ENCODE measurements around the gene PVR. TPM values are rescaled to one million over a fixed set of nuclear protein-coding genes. Genes with fewer than 3 reads are reported as not detected.
"Not testable (repeated sequence)": the region's sequence is repeated elsewhere in the genome, so short reads cannot be mapped to it uniquely, and the experiment has no call there.

Gene PVR
- total and polyA plus RNA-seq, 10 of the 15 experiments (the other 5 are each of a cell fraction or from before 2014, with no cell fraction given) = 0.07 to 4.0 (median 1.9) TPM

DNA sequence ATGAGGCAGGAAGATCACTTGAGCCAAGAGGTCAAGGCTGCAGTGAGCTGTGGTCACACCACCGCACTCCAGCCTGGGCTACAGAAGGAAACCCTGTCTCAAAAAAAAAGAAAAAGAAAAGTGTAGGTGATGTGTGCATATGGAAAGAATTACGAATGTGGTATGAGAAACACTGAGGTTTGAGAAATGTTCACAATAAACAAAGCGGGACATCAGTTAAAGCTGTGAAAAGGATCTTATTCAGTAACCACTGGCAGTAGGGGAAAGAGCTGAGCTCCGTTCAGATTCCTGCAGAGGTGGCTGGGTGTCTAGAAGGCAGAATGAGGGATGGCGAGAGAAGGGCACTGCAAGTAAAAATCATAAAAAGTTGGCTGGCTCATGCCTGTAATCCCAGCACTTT is 34.5 kb upstream of the PVR start (continued):
- TF ChIP-seq, protein P1, sequence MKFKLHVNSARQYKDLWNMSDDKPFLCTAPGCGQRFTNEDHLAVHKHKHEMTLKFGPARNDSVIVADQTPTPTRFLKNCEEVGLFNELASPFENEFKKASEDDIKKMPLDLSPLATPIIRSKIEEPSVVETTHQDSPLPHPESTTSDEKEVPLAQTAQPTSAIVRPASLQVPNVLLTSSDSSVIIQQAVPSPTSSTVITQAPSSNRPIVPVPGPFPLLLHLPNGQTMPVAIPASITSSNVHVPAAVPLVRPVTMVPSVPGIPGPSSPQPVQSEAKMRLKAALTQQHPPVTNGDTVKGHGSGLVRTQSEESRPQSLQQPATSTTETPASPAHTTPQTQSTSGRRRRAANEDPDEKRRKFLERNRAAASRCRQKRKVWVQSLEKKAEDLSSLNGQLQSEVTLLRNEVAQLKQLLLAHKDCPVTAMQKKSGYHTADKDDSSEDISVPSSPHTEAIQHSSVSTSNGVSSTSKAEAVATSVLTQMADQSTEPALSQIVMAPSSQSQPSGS (IDR thresholded peaks at IDR 0.05; ENCODE audit: low read length) = no peak
- TF ChIP-seq, protein P2, sequence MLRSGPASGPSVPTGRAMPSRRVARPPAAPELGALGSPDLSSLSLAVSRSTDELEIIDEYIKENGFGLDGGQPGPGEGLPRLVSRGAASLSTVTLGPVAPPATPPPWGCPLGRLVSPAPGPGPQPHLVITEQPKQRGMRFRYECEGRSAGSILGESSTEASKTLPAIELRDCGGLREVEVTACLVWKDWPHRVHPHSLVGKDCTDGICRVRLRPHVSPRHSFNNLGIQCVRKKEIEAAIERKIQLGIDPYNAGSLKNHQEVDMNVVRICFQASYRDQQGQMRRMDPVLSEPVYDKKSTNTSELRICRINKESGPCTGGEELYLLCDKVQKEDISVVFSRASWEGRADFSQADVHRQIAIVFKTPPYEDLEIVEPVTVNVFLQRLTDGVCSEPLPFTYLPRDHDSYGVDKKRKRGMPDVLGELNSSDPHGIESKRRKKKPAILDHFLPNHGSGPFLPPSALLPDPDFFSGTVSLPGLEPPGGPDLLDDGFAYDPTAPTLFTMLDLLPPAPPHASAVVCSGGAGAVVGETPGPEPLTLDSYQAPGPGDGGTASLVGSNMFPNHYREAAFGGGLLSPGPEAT (IDR thresholded peaks at IDR 0.05; ENCODE audit: low read depth) = no peak

DNA sequence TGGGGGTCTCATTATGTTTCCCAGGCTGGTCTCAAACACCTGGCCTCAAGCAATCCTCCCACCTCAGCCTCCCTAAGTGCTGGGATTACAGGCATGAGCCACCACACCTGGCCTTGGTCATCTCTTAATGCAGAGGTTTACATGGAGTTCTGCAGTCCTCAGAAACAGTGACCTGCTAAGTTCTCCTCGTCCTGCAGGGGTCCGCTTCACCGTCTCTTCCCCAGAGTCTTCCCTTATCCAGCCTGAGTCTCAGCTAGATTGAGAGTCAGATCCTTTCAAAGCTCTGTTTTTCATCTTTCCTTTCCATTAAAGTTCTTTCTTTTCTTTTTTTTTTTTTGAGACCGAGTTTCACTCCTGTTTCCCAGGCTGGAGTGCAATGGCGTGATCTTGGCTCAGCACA is 33.2 kb upstream of the PVR start:
- H3K79me2 ChIP-seq (ENCODE audit: control insufficient read depth, insufficient read depth, low read length); ATAC-seq; SMC1A ChIA-PET (ENCODE audit: uncharacterized antibody, unreplicated experiment); FAIRE-seq; BruUV-seq (replicated peaks); H3K4me1 ChIP-seq (ENCODE audit: control insufficient read depth, insufficient read depth, low read length); H3K27me3 ChIP-seq (replicated peaks in 1 of 2; ENCODE audit: control insufficient read depth in 2 of 2, insufficient read depth in 2 of 2, low read length in 1 of 2); RAD21 ChIA-PET (ENCODE audit: unreplicated experiment); intact Hi-C loops (cut with micrococcal nuclease; ENCODE audit: unreplicated experiment); H3K27ac ChIP-seq (ENCODE audit: control insufficient read depth, insufficient read depth); POLR2A ChIA-PET; H3K4me2 ChIP-seq (ENCODE audit: control insufficient read depth, insufficient read depth); H3K9ac ChIP-seq (ENCODE audit: control insufficient read depth, insufficient read depth, low read length); H4K20me1 ChIP-seq (ENCODE audit: control insufficient read depth, insufficient read depth); H3K4me3 ChIP-seq; H3K36me3 ChIP-seq (ENCODE audit: control insufficient read depth in 2 of 2, insufficient read depth in 2 of 2, low read length in 1 of 2); H3K9me3 ChIP-seq (replicated peaks; ENCODE audit: control insufficient read depth, insufficient read depth, low read length); H2AFZ ChIP-seq (ENCODE audit: control insufficient read depth, low read depth, low read length); in situ Hi-C loops (cut with MboI); DNase-seq (ENCODE audit: low read depth, low spot score): not testable (repeated sequence)
- 20% methylated on average over 5 of the region's 5 CpGs for WGBS (ENCODE audit: insufficient coverage, insufficient replicate concordance, low lambda C conversion rate, missing lambda C conversion rate)
- CTCF ChIA-PET = interaction anchor here (0.6 to 1.8 kb wide), 3 partner anchors 44 to 608 kb away, joined by 3 to 8 read pairs (median 4); no protein-coding TSS in a partner anchor
